SU-DHL-6 (cell line): ENCODE measurements around the gene GFER.

Source experiments
- H2AFZ ChIP-seq: fragments of 200-600 bp; sonication (generic); 2 replicates; pipeline ENCODE4 v1.6.1; 2014; ENCODE audit warnings: low read depth, mild to moderate bottlenecking, moderate library complexity, mixed read lengths, antibody characterized with exemption, low read length; ENCODE audit not compliant: severe bottlenecking
- H3F3A ChIP-seq: fragments of 200-600 bp; shearing (Covaris generic); 2 replicates; pipeline ENCODE4 v1.6.0; 2016; ENCODE audit warnings: antibody characterized with exemption, mild to moderate bottlenecking; ENCODE audit not compliant: insufficient read depth
- H3K27ac ChIP-seq: fragments of 200-600 bp; sonication (generic); 2 replicates; pipeline ENCODE4 v1.5.1; 2016; ENCODE audit warnings: low read depth, mild to moderate bottlenecking, low read length, moderate library complexity, mixed read lengths
- H3K27me3 ChIP-seq: fragments of 200-600 bp; sonication (generic), shearing (Covaris generic); 2 replicates; pipeline ENCODE4 v1.6.0; 2014; ENCODE audit warnings: mild to moderate bottlenecking, low read length
- H3K36me3 ChIP-seq: fragments of 200-600 bp; sonication (generic); 2 replicates; pipeline ENCODE4 v1.6.1; 2014; ENCODE audit warnings: mild to moderate bottlenecking, low read length, mixed read lengths
- H3K4me2 ChIP-seq: fragments of 300-600, 200-600 bp; shearing (Covaris generic), sonication (generic); 2 replicates; pipeline ENCODE4 v1.6.0; 2014; ENCODE audit warnings: low read length, low read depth, mild to moderate bottlenecking; ENCODE audit not compliant: poor library complexity, severe bottlenecking
- H3K4me3 ChIP-seq: fragments of 200-600 bp; sonication (generic); 2 replicates; pipeline ENCODE4 v1.5.1; 2014; ENCODE audit warnings: antibody characterized with exemption, low read length, mild to moderate bottlenecking, mixed read lengths; ENCODE audit not compliant: insufficient read depth, poor library complexity, severe bottlenecking
- H3K79me2 ChIP-seq: fragments of 200-600 bp; sonication (generic); 2 replicates; pipeline ENCODE4 v1.6.1; 2014; ENCODE audit warnings: mild to moderate bottlenecking, low read length, moderate library complexity; ENCODE audit not compliant: insufficient read depth
- H3K9ac ChIP-seq: fragments of 200-600 bp; sonication (generic); 2 replicates; pipeline ENCODE4 v1.7.0; 2014; ENCODE audit warnings: mild to moderate bottlenecking, low read length
- H3K9me2 ChIP-seq: fragments of 200-600 bp; sonication (generic); replicated peaks from 2 replicates; pipeline ENCODE4 v1.6.1; 2014; ENCODE audit warnings: low read length; ENCODE audit not compliant: insufficient read depth
- H3K9me3 ChIP-seq: fragments of 200-600 bp; sonication (generic); 2 replicates; pipeline ENCODE4 v1.6.1; 2014; ENCODE audit warnings: low read length, mixed read lengths; ENCODE audit not compliant: insufficient read depth
- H4K20me1 ChIP-seq: fragments of 200-600 bp; sonication (generic); 2 replicates; pipeline ENCODE4 v1.6.1; 2014; ENCODE audit warnings: low read depth, mild to moderate bottlenecking, antibody characterized with exemption, low read length, moderate library complexity, mixed read lengths
- CTCF ChIP-seq: fragments of 200-600 bp; sonication (generic); IDR thresholded peaks from one replicate; pipeline ENCODE4 v1.5.1; 2017; ENCODE audit warnings: antibody characterized with exemption, mild to moderate bottlenecking, low read length, moderate library complexity; ENCODE audit not compliant: insufficient read depth, poor library complexity, severe bottlenecking
- EZH2phosphoT487 ChIP-seq: fragments of 200-600 bp; sonication (generic), shearing (Covaris generic); conservative IDR thresholded peaks from 2 replicates; pipeline ENCODE4 v1.6.1; 2018; ENCODE audit warnings: mild to moderate bottlenecking, antibody characterized with exemption, low read length, moderate library complexity, mixed read lengths

The GFER gene

GRCh38 chr16:1973461-1974156 is 10.4 kb upstream of the GFER start:
- H3K4me2 ChIP-seq: peak overlapping the region; percentile 25
- H3K27ac ChIP-seq: no peak overlapping the region

GRCh38 chr16:1974157-1975070 is 9.6 kb upstream of the GFER start:
- Histone ChIP-seq H3K4me2 (no peak overlapping the region), H3K4me3 (no peak overlapping the region), H2AFZ (no peak overlapping the region), H3K79me2 (peaks cover 22% of the 10 kb centered on the region), H3K9me3 (no peaks in the 10 kb centered on the region), H3K9me2 (no peaks in the 10 kb centered on the region), H3K36me3 (no peaks in the 10 kb centered on the region), H3K27me3 (no peaks in the 10 kb centered on the region), H3K27ac (no peak overlapping the region), H3F3A (peaks cover 5% of the 10 kb centered on the region; the same call in 1 of the 2 replicates), H4K20me1 (no peaks in the 10 kb centered on the region; the same call in 1 of the 2 replicates), H3K9ac (no peak overlapping the region)
- TF ChIP-seq CTCF (no peak), EZH2phosphoT487 (no peak)

More at GRCh38 chr16:1973461-1974156, 10.4 kb upstream of the GFER start:
- no peaks in the 10 kb centered on the region for H3K27me3 ChIP-seq
- peaks cover 22% of the 10 kb centered on the region for H3K79me2 ChIP-seq
- no peak overlapping the region for H3K4me3 ChIP-seq
- H3K9ac ChIP-seq: no peak overlapping the region
- H4K20me1 ChIP-seq: no peaks in the 10 kb centered on the region; the same call in 1 of the 2 replicates
- H2AFZ ChIP-seq: no peak overlapping the region
- TF ChIP-seq EZH2phosphoT487 (no peak), CTCF (no peak)
- H3K36me3 ChIP-seq: no peaks in the 10 kb centered on the region
- no peaks in the 10 kb centered on the region for H3K9me3 ChIP-seq
- peaks cover 5% of the 10 kb centered on the region; the same call in 1 of the 2 replicates for H3F3A ChIP-seq
- H3K9me2 ChIP-seq: no peaks in the 10 kb centered on the region

- no peak overlapping the region for H3K4me2 ChIP-seq
- peaks cover 22% of the 10 kb centered on the region for H3K79me2 ChIP-seq
- no peak overlapping the region for H3K27ac ChIP-seq
- H3K4me3 ChIP-seq: no peak overlapping the region
- H4K20me1 ChIP-seq: no peaks in the 10 kb centered on the region; the same call in 1 of the 2 replicates
- H3F3A ChIP-seq: no peaks in the 10 kb centered on the region
- no peaks in the 10 kb centered on the region for H3K27me3 ChIP-seq
- H3K9ac ChIP-seq: no peak overlapping the region
- no peak for TF ChIP-seq CTCF
- no peak for TF ChIP-seq EZH2phosphoT487
- no peaks in the 10 kb centered on the region for H3K36me3 ChIP-seq
- H2AFZ ChIP-seq: no peak overlapping the region
- no peaks in the 10 kb centered on the region for H3K9me2 ChIP-seq
- no peaks in the 10 kb centered on the region for H3K9me3 ChIP-seq
Observed at GRCh38 chr16:1975432-1976215, 8.4 kb upstream of the GFER start.
